IMR-90 (cell line): ENCODE results near the gene RASSF10. TPM values are rescaled to one million over a fixed set of nuclear protein-coding genes. Genes with fewer than 3 reads are reported as not detected.

Experiments
- ATAC-seq: fragments of 200-7000 bp; cut with Tn5 transposase; 2 replicates; pipeline ENCODE4 v1.9.1; 2020; ENCODE audit warnings: low read depth, mild to moderate bottlenecking, moderate library complexity
- BruUV-seq: library from RNA; stranded (reverse); fragments of 400-500 nt; replicated peaks from 2 replicates; lab custom pipeline; 2021; lab: Mats Ljungman, UMichigan
- CTCF ChIA-PET: fragments of 300-600 bp; formaldehyde crosslinking; extraction: SDS; loops from one replicate; lab custom pipeline; 2021; ENCODE audit warnings: antibody characterized with exemption; lab: Yijun Ruan, JAX
- POLR2A ChIA-PET: fragments of 300-600 bp; sonication (Branson Sonifier 250); formaldehyde crosslinking; loops from one replicate; lab custom pipeline; 2022; ENCODE audit warnings: antibody characterized with exemption; ENCODE audit not compliant: unreplicated experiment; lab: Charles Lee
- DNase-seq: peaks from one replicate; pipeline ENCODE4 v3.0.0; 2013
- H2AFZ ChIP-seq: replicated peaks from 2 replicates; pipeline ENCODE3; 2013; ENCODE audit warnings: low read length, mild to moderate bottlenecking; ENCODE audit not compliant: poor library complexity
- H2AK5ac ChIP-seq: 2 replicates; pipeline ENCODE4 v1.6.1; 2013; ENCODE audit warnings: low read depth, low read length, inconsistent platforms
- H2AK9ac ChIP-seq: replicated peaks from 2 replicates; pipeline ENCODE3; 2013; ENCODE audit warnings: mild to moderate bottlenecking, low read depth, low read length, moderate library complexity; ENCODE audit not compliant: poor library complexity
- H2BK120ac ChIP-seq: 2 replicates; pipeline ENCODE4 v1.6.1; 2013; ENCODE audit warnings: low read depth, low read length, inconsistent platforms
- H2BK15ac ChIP-seq: 3 replicates; pipeline ENCODE4 v1.6.1; 2013; ENCODE audit warnings: low read depth, low read length, inconsistent platforms
- H2BK20ac ChIP-seq: 2 replicates; pipeline ENCODE4 v1.6.1; 2013; ENCODE audit warnings: low read depth, mild to moderate bottlenecking, inconsistent platforms, low read length, moderate library complexity
- H2BK5ac ChIP-seq: 2 replicates; pipeline ENCODE4 v1.6.1; 2013; ENCODE audit warnings: mild to moderate bottlenecking, low read depth, low read length, inconsistent platforms; ENCODE audit not compliant: poor library complexity, severe bottlenecking
- H3K14ac ChIP-seq: replicated peaks from 2 replicates; pipeline ENCODE4 v1.6.1; 2013; ENCODE audit warnings: low read depth, low read length, inconsistent platforms
- H3K18ac ChIP-seq: 2 replicates; pipeline ENCODE4 v1.6.1; 2013; ENCODE audit warnings: low read depth, low read length, control low read depth
- H3K23ac ChIP-seq: 2 replicates; pipeline ENCODE4 v1.6.1; 2013; ENCODE audit warnings: low read depth, low read length, inconsistent platforms
- H3K27ac ChIP-seq: 2 replicates; pipeline ENCODE4 v1.5.1; 2013; ENCODE audit warnings: mild to moderate bottlenecking, control low read depth, low read length; ENCODE audit not compliant: insufficient read depth
- H3K27me3 ChIP-seq: 2 replicates; pipeline ENCODE4 v1.6.1; 2013; ENCODE audit warnings: low read length; ENCODE audit not compliant: control insufficient read depth, insufficient read depth
- H3K36me3 ChIP-seq: 2 replicates; pipeline ENCODE4 v1.6.1; 2013; ENCODE audit warnings: low read length, mixed read lengths; ENCODE audit not compliant: control insufficient read depth, insufficient read depth
- H3K4ac ChIP-seq: 2 replicates; pipeline ENCODE4 v1.6.1; 2013; ENCODE audit warnings: low read depth, low read length, inconsistent platforms
- H3K4me1 ChIP-seq: 2 replicates; pipeline ENCODE4 v1.6.1; 2013; ENCODE audit warnings: low read length, mixed read lengths; ENCODE audit not compliant: control insufficient read depth, insufficient read depth
- H3K4me2 ChIP-seq: 2 replicates; pipeline ENCODE4 v1.6.1; 2013; ENCODE audit warnings: low read depth, mild to moderate bottlenecking, control low read depth, low read length, moderate library complexity
- H3K4me3 ChIP-seq: 2 replicates; pipeline ENCODE4 v1.5.1; 2013; ENCODE audit warnings: low read depth, mild to moderate bottlenecking, control low read depth, low read length, moderate library complexity; ENCODE audit not compliant: insufficient read depth
- H3K56ac ChIP-seq: 2 replicates; pipeline ENCODE4 v1.6.1; 2013; ENCODE audit warnings: low read length, inconsistent platforms; ENCODE audit not compliant: insufficient read depth; ENCODE audit errors: extremely low read depth
- H3K79me1 ChIP-seq, 2 experiments: 2 replicates each; pipeline ENCODE4 v1.6.1; 2013; ENCODE audit warnings: low read length in 2 of 2, inconsistent platforms in 1 of 2, low read depth in 1 of 2
- H3K9ac ChIP-seq: 2 replicates; pipeline ENCODE4 v1.6.1; 2013; ENCODE audit warnings: low read depth, low read length, control low read depth
- H3K9me1 ChIP-seq: 2 replicates; pipeline ENCODE4 v1.6.1; 2013; ENCODE audit warnings: low read length, inconsistent platforms; ENCODE audit not compliant: insufficient read depth
- H3K9me3 ChIP-seq: 2 replicates; pipeline ENCODE4 v1.6.1; 2013; ENCODE audit warnings: low read length; ENCODE audit not compliant: control insufficient read depth, insufficient read depth
- H4K20me1 ChIP-seq: 2 replicates; pipeline ENCODE4 v1.6.1; 2013; ENCODE audit warnings: low read length, inconsistent platforms; ENCODE audit not compliant: insufficient read depth
- H4K5ac ChIP-seq: 2 replicates; pipeline ENCODE4 v1.6.1; 2013; ENCODE audit warnings: mild to moderate bottlenecking, low read depth, low read length, control low read depth
- H4K8ac ChIP-seq, 2 experiments: 2 replicates each; pipeline ENCODE4 v1.6.1; 2013; ENCODE audit warnings: low read depth in 2 of 2, low read length in 2 of 2, control low read depth in 1 of 2, inconsistent platforms in 1 of 2
- H4K91ac ChIP-seq: 2 replicates; pipeline ENCODE4 v1.6.1; 2013; ENCODE audit warnings: low read depth, low read length, inconsistent platforms; ENCODE audit not compliant: insufficient read depth
- CEBPB ChIP-seq: IDR thresholded peaks from 2 replicates; pipeline ENCODE4 v1.6.1; 2012; ENCODE audit warnings: low read depth, low read length, improper control_type of control experiment
- MAZ ChIP-seq: IDR thresholded peaks from 2 replicates; pipeline ENCODE4 v1.6.1; 2012; ENCODE audit warnings: low read depth, mild to moderate bottlenecking, low read length, improper control_type of control experiment, moderate library complexity, borderline replicate concordance
- NFE2L2 ChIP-seq: fragments of 150-350 bp; IDR thresholded peaks from 2 replicates; pipeline ENCODE4 v1.6.1; 2016; ENCODE audit warnings: low read depth, mild to moderate bottlenecking, low read length
- POLR2A ChIP-seq: IDR thresholded peaks from 2 replicates; pipeline ENCODE4 v1.6.1; 2012; ENCODE audit warnings: mild to moderate bottlenecking, low read depth, low read length
- RAD21 ChIP-seq: IDR thresholded peaks from 2 replicates; pipeline ENCODE4 v1.6.1; 2012; ENCODE audit warnings: low read length, improper control_type of control experiment
- RCOR1 ChIP-seq: IDR thresholded peaks from 2 replicates; pipeline ENCODE4 v1.6.1; 2012; ENCODE audit warnings: mild to moderate bottlenecking, low read length, improper control_type of control experiment; ENCODE audit not compliant: insufficient replicate concordance
- WGBS, 2 experiments: methylation state at CpG; one replicate each; pipeline versions ENCODE4 v1.1.5 to v1.1.7; 2013; ENCODE audit warnings: missing lambda C conversion rate in 2 of 2; ENCODE audit not compliant: insufficient read length in 1 of 2; ENCODE audit errors: extremely low coverage in 2 of 2; 5-methylcytosine and 5-hydroxymethylcytosine counted together
- dilution Hi-C: fragments of 300-500 bp; cut with HindIII; formaldehyde crosslinking; loops from one replicate; pipeline ENCODE4 v1.14.3; 2018; ENCODE audit warnings: low sequenced_read_pairs; ENCODE audit not compliant: unreplicated experiment
- in situ Hi-C: fragments of 300-500 bp; cut with MboI; formaldehyde crosslinking; loops from 3 replicates; pipeline ENCODE4 v1.14.3; 2019; ENCODE audit warnings: low sequenced_read_pairs, inconsistent platforms, mixed read lengths
- intact Hi-C: fragments of 100-400 bp; cut with micrococcal nuclease; formaldehyde crosslinking; loops from 2 replicates; pipeline ENCODE4 v1.10.0; 2022
- polyA plus RNA-seq, 3 experiments: library from polyadenylated mRNA; depleted of rRNA; stranded (reverse); fragments of >200 nt; gene quantifications; 2 replicates each; pipeline ENCODE4 v1.2.3, GENCODE V29; 2012; ENCODE audit warnings: low replicate concordance in 1 of 3
- total RNA-seq: library from RNA; depleted of rRNA; stranded (reverse); fragments of >200 nt; gene quantifications from 2 replicates; pipeline ENCODE4 v1.2.3, GENCODE V29; 2012

RASSF10 gene
- total and polyA plus RNA-seq, 2 of the 4 experiments (the other 2 are of a cell fraction), result not detected

DNA sequence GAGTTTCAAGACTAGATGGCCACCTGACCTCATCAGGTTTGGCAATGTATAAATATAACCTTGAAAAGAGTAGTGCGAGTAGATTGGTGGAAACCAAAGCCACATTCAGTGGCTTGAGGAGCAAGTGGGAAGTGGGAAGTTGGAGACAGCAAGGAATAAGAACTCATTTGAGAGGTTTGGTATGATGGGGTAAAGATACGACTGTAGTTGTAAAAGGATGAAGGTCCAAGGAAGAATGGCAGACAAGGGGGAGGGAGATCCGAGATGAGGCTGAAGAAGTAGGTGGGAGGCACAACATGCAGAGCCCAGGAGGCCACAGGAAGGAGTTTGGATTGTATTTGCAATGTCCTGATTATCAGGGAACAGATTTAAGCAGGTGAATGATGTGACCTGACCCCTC lies 20.8 kb downstream of the RASSF10 start:
- no peak overlapping the region for H3K23ac ChIP-seq
- no peak overlapping the region for H2AFZ ChIP-seq
- ChIA-PET POLR2A (no interaction called here), CTCF (no interaction called here)
- H3K4me1 ChIP-seq, result no peaks in the 10 kb centered on the region
- intact Hi-C loops (no loop called here), in situ Hi-C loops (no loop called here), dilution Hi-C loops (no loop called here)
- H3K27ac ChIP-seq, result no peak overlapping the region
- H3K27me3 ChIP-seq, result peaks cover 49% of the 10 kb centered on the region
- no peaks in the 10 kb centered on the region for H3K9me3 ChIP-seq
- no peak overlapping the region for H3K4me2 ChIP-seq
- H3K9ac ChIP-seq, result no peak overlapping the region
- no peak overlapping the region for H3K4ac ChIP-seq
- DNase-seq (no peak), ATAC-seq (no peak)
- H4K91ac ChIP-seq, result no peak overlapping the region
- H3K56ac ChIP-seq, result no peak overlapping the region
- 66% methylated on average over 3 of the region's 3 CpGs; no CpG with 5 or more reads in 1 of the 2 experiments for WGBS, 2 experiments
- H4K5ac ChIP-seq, result no peak overlapping the region
- H3K79me1 ChIP-seq, result no peaks in the 10 kb centered on the region
- BruUV-seq, result no TSS peak
- no peak overlapping the region for H2BK5ac ChIP-seq
- H2BK20ac ChIP-seq, result no peak overlapping the region
- no peaks in the 10 kb centered on the region for H3K9me1 ChIP-seq
- H2AK9ac ChIP-seq, result no peak overlapping the region
- no peaks in the 10 kb centered on the region for H4K20me1 ChIP-seq
- no peak overlapping the region for H2AK5ac ChIP-seq
- no peak overlapping the region for H3K4me3 ChIP-seq
- no peak for TF ChIP-seq CEBPB
- TF ChIP-seq RAD21, result no peak
- no peak for TF ChIP-seq POLR2A
- TF ChIP-seq NFE2L2, result no peak
- TF ChIP-seq MAZ, result no peak
- TF ChIP-seq RCOR1, result no peak
- no peak overlapping the region for H2BK120ac ChIP-seq
- H3K14ac ChIP-seq, result no peak overlapping the region
- no peak overlapping the region for H3K18ac ChIP-seq
- no peak overlapping the region for H4K8ac ChIP-seq
- no peak overlapping the region for H2BK15ac ChIP-seq
- no peaks in the 10 kb centered on the region for H3K36me3 ChIP-seq
